MCF 10A (cell line): ENCODE data around the gene LRIT1. TPM values are rescaled to one million over a fixed set of nuclear protein-coding genes. Genes with fewer than 3 reads are reported as not detected.

Experiments
- BruUV-seq: library from RNA; stranded (reverse); fragments of 400-500 nt; replicated peaks from 2 replicates; lab custom pipeline; 2021; lab: Mats Ljungman, UMichigan
- CTCF ChIA-PET: fragments of 300-600 bp; sonication (Branson Sonifier 250); formaldehyde crosslinking; extraction: SDS; loops from one replicate; lab custom pipeline; 2021; ENCODE audit warnings: antibody characterized with exemption, inconsistent platforms; lab: Yijun Ruan, JAX
- POLR2A ChIA-PET: fragments of 300-600, 350-650 bp; sonication (Branson Sonifier 250); formaldehyde crosslinking; extraction: SDS; loops from one replicate; lab custom pipeline; 2020; ENCODE audit warnings: antibody characterized with exemption, inconsistent platforms; lab: Yijun Ruan, JAX
- DNase-seq: peaks from one replicate; pipeline ENCODE4 v3.0.0-alpha.2; 2018; ENCODE audit not compliant: unreplicated experiment
- H3K27ac Mint-ChIP-seq: one replicate; pipeline ENCODE4 v1.8.0; 2022; ENCODE audit warnings: mild to moderate bottlenecking, low read depth, mixed read lengths; ENCODE audit not compliant: unreplicated experiment
- H3K27me3 Mint-ChIP-seq: one replicate; pipeline ENCODE4 v1.8.0; 2022; ENCODE audit warnings: mixed read lengths; ENCODE audit not compliant: insufficient read depth, unreplicated experiment
- H3K36me3 Mint-ChIP-seq: one replicate; pipeline ENCODE4 v1.8.0; 2022; ENCODE audit warnings: mild to moderate bottlenecking, moderate library complexity, mixed read lengths; ENCODE audit not compliant: insufficient read depth, unreplicated experiment
- H3K4me1 Mint-ChIP-seq: one replicate; pipeline ENCODE4 v1.8.0; 2022; ENCODE audit warnings: mixed read lengths; ENCODE audit not compliant: insufficient read depth, unreplicated experiment
- H3K4me3 Mint-ChIP-seq: one replicate; pipeline ENCODE4 v1.8.0; 2022; ENCODE audit warnings: mild to moderate bottlenecking, moderate library complexity, mixed read lengths; ENCODE audit not compliant: unreplicated experiment
- H3K9me3 Mint-ChIP-seq: one replicate; pipeline ENCODE4 v1.8.0; 2022; ENCODE audit warnings: mixed read lengths; ENCODE audit not compliant: unreplicated experiment
- intact Hi-C: fragments of 100-400 bp; cut with micrococcal nuclease; formaldehyde crosslinking; loops from 2 replicates; pipeline ENCODE4 v1.14.1; 2022
- total RNA-seq: library from RNA; stranded (reverse); gene quantifications from 2 replicates; pipeline ENCODE4 v1.2.3, GENCODE V29; 2022
- TF ChIP-seq, protein P1 (sequence below): fragments of 200-600 bp; IDR thresholded peaks from one replicate; pipeline ENCODE4 v1.8.0; 2022; ENCODE audit warnings: antibody characterized with exemption, mild to moderate bottlenecking; ENCODE audit not compliant: unreplicated experiment

The LRIT1 gene
- total RNA-seq, 1 experiment from 2014 or later, result not detected

DNA sequence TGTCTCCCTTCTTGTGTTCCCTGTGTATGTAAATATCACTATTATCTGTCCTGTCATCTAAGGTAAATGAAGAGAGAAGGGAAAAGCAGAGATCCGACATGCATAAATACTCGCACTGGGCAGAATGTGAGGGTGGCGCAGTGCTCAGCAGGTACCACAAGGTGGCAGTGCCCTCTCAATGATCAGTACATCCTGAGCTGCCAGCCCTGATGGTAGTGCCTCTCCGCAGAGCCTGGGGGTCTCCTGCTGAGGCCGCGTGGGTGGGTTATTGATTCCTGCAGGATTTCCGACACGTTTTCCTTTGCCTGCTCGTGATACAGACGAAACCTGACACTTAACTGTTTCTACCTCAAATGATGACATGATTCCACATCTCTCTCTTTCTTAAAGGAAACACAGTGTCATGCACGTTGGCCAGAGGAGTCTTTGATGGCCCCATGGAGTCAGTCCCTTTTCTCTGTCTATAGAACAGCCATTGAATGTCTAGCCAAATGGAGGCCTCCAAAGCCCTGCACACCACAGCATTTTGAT, 23.3 kb upstream of the LRIT1 start:
- TF ChIP-seq, protein P1, sequence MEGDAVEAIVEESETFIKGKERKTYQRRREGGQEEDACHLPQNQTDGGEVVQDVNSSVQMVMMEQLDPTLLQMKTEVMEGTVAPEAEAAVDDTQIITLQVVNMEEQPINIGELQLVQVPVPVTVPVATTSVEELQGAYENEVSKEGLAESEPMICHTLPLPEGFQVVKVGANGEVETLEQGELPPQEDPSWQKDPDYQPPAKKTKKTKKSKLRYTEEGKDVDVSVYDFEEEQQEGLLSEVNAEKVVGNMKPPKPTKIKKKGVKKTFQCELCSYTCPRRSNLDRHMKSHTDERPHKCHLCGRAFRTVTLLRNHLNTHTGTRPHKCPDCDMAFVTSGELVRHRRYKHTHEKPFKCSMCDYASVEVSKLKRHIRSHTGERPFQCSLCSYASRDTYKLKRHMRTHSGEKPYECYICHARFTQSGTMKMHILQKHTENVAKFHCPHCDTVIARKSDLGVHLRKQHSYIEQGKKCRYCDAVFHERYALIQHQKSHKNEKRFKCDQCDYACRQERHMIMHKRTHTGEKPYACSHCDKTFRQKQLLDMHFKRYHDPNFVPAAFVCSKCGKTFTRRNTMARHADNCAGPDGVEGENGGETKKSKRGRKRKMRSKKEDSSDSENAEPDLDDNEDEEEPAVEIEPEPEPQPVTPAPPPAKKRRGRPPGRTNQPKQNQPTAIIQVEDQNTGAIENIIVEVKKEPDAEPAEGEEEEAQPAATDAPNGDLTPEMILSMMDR, result peak; percentile 92
- H3K27me3 Mint-ChIP-seq, result peaks cover 14% of the 10 kb centered on the region
- peaks cover 17% of the 10 kb centered on the region for H3K4me1 Mint-ChIP-seq
- H3K9me3 Mint-ChIP-seq, result no peaks in the 10 kb centered on the region
- peak; percentile 65 for DNase-seq
- intact Hi-C loops, result loop anchor here (1.0 to 10.0 kb wide), 4 partner anchors 63 to 480 kb away; partner anchors contain the start of gene CCSER2
- ChIA-PET CTCF (interaction anchor here (0.6 to 8.5 kb wide), 23 partner anchors 10 to 473 kb away, joined by 3 to 164 read pairs (median 4); no protein-coding TSS in a partner anchor), POLR2A (interaction anchor here (0.6 kb wide), 1 partner anchor 10 kb away, joined by 3 read pairs; no protein-coding TSS in a partner anchor)
- BruUV-seq, result no TSS peak
- H3K4me3 Mint-ChIP-seq, result no peak overlapping the region
- H3K36me3 Mint-ChIP-seq, result no peaks in the 10 kb centered on the region
- H3K27ac Mint-ChIP-seq, result no peak overlapping the region

DNA sequence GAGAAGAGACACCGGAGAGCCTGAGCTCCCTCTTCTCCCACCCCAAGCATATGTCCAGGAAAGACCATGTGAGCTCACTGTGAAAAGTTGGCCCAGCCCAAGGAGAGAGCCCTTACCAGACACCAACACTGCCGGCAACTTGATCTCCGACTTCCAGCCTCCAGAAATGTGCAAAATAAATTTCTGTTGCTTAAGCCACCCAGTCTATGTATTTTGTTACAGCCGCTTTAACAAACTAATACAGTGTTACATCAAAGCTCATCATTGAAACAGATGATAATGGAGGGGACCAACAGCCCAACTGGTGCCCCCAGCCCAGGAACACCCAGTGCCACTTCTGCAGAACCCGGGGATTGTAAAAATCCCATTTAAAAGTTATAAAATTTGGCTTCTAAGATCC, 22.4 kb upstream of the LRIT1 start:
- ChIA-PET POLR2A (no interaction called here), CTCF (interaction anchor here (0.6 to 8.5 kb wide), 24 partner anchors 9 to 499 kb away, joined by 3 to 164 read pairs (median 4); no protein-coding TSS in a partner anchor)
- H3K9me3 Mint-ChIP-seq, result no peaks in the 10 kb centered on the region
- intact Hi-C loops, result loop anchor here (1.0 to 10.0 kb wide), 3 partner anchors 112 to 481 kb away; no protein-coding TSS in a partner anchor
- H3K36me3 Mint-ChIP-seq, result no peaks in the 10 kb centered on the region
- no peak overlapping the region for H3K27ac Mint-ChIP-seq
- no TSS peak for BruUV-seq
- peaks cover 8% of the 10 kb centered on the region for H3K4me1 Mint-ChIP-seq
- no peak overlapping the region for H3K4me3 Mint-ChIP-seq
- TF ChIP-seq, protein P1, result no peak
- no peak for DNase-seq
- peaks cover 14% of the 10 kb centered on the region for H3K27me3 Mint-ChIP-seq

DNA sequence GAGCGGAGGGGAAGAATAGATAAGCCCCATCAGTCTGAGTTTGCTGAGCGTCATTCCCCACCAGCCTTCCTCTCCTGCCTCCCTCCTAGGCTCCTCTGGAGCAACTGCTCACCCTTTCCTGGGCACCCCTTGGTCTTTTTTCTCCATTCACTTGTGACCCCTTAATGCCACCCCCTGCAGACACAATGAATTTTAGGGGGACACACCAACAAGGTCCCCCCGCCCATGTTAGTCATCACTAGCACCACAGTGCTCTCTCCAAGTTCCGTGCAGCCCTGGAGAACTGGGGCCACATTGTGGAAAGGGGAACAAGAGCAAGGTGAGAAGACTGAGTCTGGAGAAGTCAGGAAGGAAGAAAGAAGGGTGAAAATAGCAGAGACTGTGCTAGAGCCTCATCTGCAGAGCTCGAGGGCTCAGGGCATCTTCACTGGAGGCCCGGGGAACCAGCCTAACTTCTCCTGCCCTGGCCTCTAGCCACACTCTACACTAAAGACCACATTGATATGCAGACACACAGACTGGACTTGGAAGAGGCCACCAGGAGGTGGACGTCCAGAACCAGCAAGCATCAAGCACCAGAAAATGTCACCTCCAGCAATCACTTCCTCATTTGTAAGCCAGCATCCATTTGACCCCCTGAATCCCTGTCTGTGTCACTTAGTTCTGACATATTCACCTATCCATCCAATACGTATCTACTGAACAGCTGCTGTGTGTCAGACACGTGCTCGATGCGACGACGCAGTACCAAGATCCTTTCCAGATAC, 21.0 kb upstream of the LRIT1 start:
- CTCF ChIA-PET, result interaction anchor here (0.8 to 8.5 kb wide), 5 partner anchors 14 to 771 kb away, joined by 3 to 164 read pairs (median 6); no protein-coding TSS in a partner anchor
- POLR2A ChIA-PET, result no interaction called here
- intact Hi-C loops, result loop anchor here (10.0 kb wide), 1 partner anchor 482 kb away; no protein-coding TSS in a partner anchor
- H3K27ac Mint-ChIP-seq, result no peak overlapping the region
- TF ChIP-seq, protein P1, result no peak
- no peak for DNase-seq
- no TSS peak for BruUV-seq
- H3K9me3 Mint-ChIP-seq, result no peaks in the 10 kb centered on the region
- H3K4me3 Mint-ChIP-seq, result no peak overlapping the region
- no peaks in the 10 kb centered on the region for H3K4me1 Mint-ChIP-seq
- no peaks in the 10 kb centered on the region for H3K36me3 Mint-ChIP-seq
- peaks cover 14% of the 10 kb centered on the region for H3K27me3 Mint-ChIP-seq
